Measurements from ENCODE around the gene CCDC187.
"Not testable (repeated sequence)": the region's sequence is repeated elsewhere in the genome, so short reads cannot be mapped to it uniquely, and the experiment has no call there.

GRCh38 chr9:136320972-136321371 is 17.1 kb upstream of the CCDC187 start:
- TF ChIP-seq EP300 (IDR thresholded peaks at IDR 0.05; ENCODE audit: low read depth); CTCF (IDR thresholded peaks at IDR 0.05): not testable (repeated sequence)

All from transverse colon (tissue), 3 donors.